ENCODE data around the gene FHIT.

DNA sequence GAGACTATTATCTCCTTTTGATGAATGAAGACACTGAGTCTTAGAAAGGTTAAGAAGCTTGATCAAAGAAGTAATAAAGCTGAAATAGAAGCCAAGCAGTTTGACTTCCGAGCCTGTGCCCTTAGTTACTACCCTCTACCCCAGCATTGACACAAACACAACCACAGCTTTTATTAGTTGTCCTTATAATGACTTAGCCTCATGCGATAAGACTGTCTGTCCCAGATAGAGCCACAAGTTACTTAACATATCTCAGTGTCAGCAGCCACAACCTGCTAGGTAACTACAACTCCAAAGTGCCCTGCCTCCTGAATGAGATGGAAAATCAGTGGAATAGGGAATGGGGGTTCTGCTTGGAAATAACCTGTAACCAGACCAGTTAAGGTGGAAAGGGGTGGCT, 1419.9 kb downstream of the FHIT start:
- TF ChIP-seq GATA3 (IDR thresholded peaks at IDR 0.05; ENCODE audit: low read depth, low read length) (no peak), GATA2 (IDR thresholded peaks at IDR 0.05; ENCODE audit: low read depth, low read length) (no peak)

Data from SH-SY5Y (cell line).